Tongue (tissue), 2 donors: ENCODE data around the gene MICAL2. TPM values are rescaled to one million over a fixed set of nuclear protein-coding genes. Genes with fewer than 3 reads are reported as not detected.

Experiments
- DNase-seq: peaks from one replicate; pipeline ENCODE4 v3.0.0-alpha.2; 2015
- total RNA-seq: library from RNA; depleted of rRNA; stranded (reverse); fragments of >200 nt; gene quantifications from one replicate; pipeline ENCODE4 v1.2.3, GENCODE V29; 2014

MICAL2 gene
- total RNA-seq, 1 donor from 2014 or later = 16.9 TPM

GRCh38 chr11:12189543-12190235 lies 79.3 kb downstream of the MICAL2 start:
- DNase-seq = peak; percentile 38

GRCh38 chr11:12190511-12190910 lies 80.1 kb downstream of the MICAL2 start:
- DNase-seq = no peak

GRCh38 chr11:12192794-12193514 lies 82.6 kb downstream of the MICAL2 start:
- no peak for DNase-seq

- no peak for DNase-seq
Measured at GRCh38 chr11:12193515-12194336, 83.3 kb downstream of the MICAL2 start.

GRCh38 chr11:12195768-12196167 lies 85.4 kb downstream of the MICAL2 start:
- no peak for DNase-seq

GRCh38 chr11:12196308-12196707 lies 85.9 kb downstream of the MICAL2 start:
- no peak for DNase-seq

GRCh38 chr11:12196872-12197271 lies 86.5 kb downstream of the MICAL2 start:
- DNase-seq = no peak

GRCh38 chr11:12198251-12199222 lies 88.1 kb downstream of the MICAL2 start:
- DNase-seq = no peak

GRCh38 chr11:12199231-12199948 lies 89.0 kb downstream of the MICAL2 start:
- DNase-seq = no peak

GRCh38 chr11:12200279-12200990 lies 90.0 kb downstream of the MICAL2 start:
- peak; percentile 94 for DNase-seq

GRCh38 chr11:12200991-12201985 lies 90.9 kb downstream of the MICAL2 start:
- DNase-seq = peak; percentile 64

- DNase-seq = no peak
Measured at GRCh38 chr11:12202661-12203310, 92.4 kb downstream of the MICAL2 start.

GRCh38 chr11:12204506-12204905 lies 94.1 kb downstream of the MICAL2 start:
- no peak for DNase-seq

GRCh38 chr11:12205330-12205729 lies 94.9 kb downstream of the MICAL2 start:
- DNase-seq = no peak

- DNase-seq = no peak
Measured at GRCh38 chr11:12206529-12206928, 96.1 kb downstream of the MICAL2 start.

- DNase-seq = no peak
Measured at GRCh38 chr11:12207384-12208150, 97.2 kb downstream of the MICAL2 start.

GRCh38 chr11:12209096-12209495 lies 98.7 kb downstream of the MICAL2 start:
- no peak for DNase-seq

GRCh38 chr11:12210200-12210599 lies 99.8 kb downstream of the MICAL2 start:
- no peak for DNase-seq
